ENCODE measurements around the gene SLC35F1. TPM values are rescaled to one million over a fixed set of nuclear protein-coding genes. Genes with fewer than 3 reads are reported as not detected.

The SLC35F1 gene
- total RNA-seq, 2 donors from 2014 or later = 1.1 to 1.3 TPM

DNA sequence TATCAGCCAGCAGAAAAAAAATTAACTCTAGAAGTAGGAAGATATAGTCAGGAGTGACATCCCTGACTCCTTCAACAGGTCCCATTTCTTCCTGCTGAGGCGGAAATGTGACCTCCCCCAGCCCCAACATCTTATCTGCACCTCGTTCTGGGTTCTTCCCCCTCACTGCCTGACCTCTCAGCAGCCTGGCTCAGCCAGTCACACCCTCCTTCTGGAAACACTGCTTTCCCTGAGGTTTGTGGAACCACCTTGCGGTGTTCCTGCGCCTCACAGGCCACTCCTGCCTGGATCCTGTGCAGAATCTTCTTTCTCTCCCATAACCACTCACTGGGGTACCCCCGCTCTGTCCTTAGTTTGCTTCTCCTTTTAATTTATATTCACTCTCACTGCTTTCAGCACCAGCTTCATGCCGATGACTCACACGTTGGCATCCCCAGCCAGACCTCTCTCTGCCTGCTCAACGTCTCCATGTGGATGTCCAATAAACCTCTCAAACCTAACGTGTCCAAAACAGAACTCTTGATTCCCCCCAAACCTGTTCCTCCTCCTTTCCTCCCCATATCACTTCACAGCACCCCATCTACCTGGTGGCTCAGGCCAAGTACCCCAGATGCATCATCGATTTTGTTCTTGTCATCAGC, 418.3 kb downstream of the SLC35F1 start:
- Histone ChIP-seq H3K36me3 (no peaks in the 10 kb centered on the region), H3K4me3 (no peak overlapping the region), H3K4me1 (peaks cover 0 to 17% of the 10 kb centered on the region in 2 donors), H3K27ac (no peak overlapping the region), H3K27me3 (no peaks in the 10 kb centered on the region), H3K9me3 (no peaks in the 10 kb centered on the region)
- TF ChIP-seq, protein P1, sequence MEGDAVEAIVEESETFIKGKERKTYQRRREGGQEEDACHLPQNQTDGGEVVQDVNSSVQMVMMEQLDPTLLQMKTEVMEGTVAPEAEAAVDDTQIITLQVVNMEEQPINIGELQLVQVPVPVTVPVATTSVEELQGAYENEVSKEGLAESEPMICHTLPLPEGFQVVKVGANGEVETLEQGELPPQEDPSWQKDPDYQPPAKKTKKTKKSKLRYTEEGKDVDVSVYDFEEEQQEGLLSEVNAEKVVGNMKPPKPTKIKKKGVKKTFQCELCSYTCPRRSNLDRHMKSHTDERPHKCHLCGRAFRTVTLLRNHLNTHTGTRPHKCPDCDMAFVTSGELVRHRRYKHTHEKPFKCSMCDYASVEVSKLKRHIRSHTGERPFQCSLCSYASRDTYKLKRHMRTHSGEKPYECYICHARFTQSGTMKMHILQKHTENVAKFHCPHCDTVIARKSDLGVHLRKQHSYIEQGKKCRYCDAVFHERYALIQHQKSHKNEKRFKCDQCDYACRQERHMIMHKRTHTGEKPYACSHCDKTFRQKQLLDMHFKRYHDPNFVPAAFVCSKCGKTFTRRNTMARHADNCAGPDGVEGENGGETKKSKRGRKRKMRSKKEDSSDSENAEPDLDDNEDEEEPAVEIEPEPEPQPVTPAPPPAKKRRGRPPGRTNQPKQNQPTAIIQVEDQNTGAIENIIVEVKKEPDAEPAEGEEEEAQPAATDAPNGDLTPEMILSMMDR (IDR thresholded peaks at IDR 0.05) = no peak
- DNase-seq (ENCODE audit: low spot score) = no peak

- H3K27ac ChIP-seq = no peak overlapping the region
- H3K27me3 ChIP-seq = no peaks in the 10 kb centered on the region
- DNase-seq (ENCODE audit: low spot score) = no peak
- no peak overlapping the region for H3K4me3 ChIP-seq
- H3K9me3 ChIP-seq = no peaks in the 10 kb centered on the region
- H3K4me1 ChIP-seq = peaks cover 0 to 6% of the 10 kb centered on the region in 2 donors
- TF ChIP-seq, protein P1 (IDR thresholded peaks at IDR 0.05) = no peak
- H3K36me3 ChIP-seq = no peaks in the 10 kb centered on the region
Observed at GRCh38 chr6:118326712-118327111, 419.6 kb downstream of the SLC35F1 start.

DNA sequence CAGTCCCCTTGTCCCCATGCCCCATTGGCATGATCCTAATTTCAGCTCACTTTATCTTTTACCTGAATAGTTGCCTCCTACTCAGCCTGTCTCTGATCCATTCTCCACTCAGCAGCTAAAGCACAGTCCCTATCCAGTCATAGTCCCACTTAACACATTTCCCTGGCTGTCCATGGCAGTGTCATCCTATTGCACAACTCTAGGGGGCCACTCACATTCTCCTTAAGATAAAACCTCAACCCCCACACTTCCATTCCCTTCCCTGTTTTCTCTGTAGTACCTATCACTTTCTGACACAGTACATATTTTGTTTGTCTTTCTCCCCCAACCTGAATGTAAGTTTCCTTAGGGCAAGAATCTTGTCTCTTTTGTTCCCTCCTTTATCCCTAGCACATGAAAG, 420.2 kb downstream of the SLC35F1 start:
- H3K4me3 ChIP-seq = no peak overlapping the region
- DNase-seq (ENCODE audit: low spot score) = no peak
- no peaks in the 10 kb centered on the region for H3K9me3 ChIP-seq
- no peaks in the 10 kb centered on the region for H3K27me3 ChIP-seq
- peaks cover 0 to 6% of the 10 kb centered on the region in 2 donors for H3K4me1 ChIP-seq
- TF ChIP-seq, protein P1 (IDR thresholded peaks at IDR 0.05) = no peak
- H3K27ac ChIP-seq = no peak overlapping the region
- H3K36me3 ChIP-seq = no peaks in the 10 kb centered on the region

GRCh38 chr6:118333772-118334171, 426.7 kb downstream of the SLC35F1 start:
- H3K4me1 ChIP-seq = no peaks in the 10 kb centered on the region
- H3K27ac ChIP-seq = no peak overlapping the region
- H3K36me3 ChIP-seq = no peaks in the 10 kb centered on the region
- no peaks in the 10 kb centered on the region for H3K27me3 ChIP-seq
- DNase-seq (ENCODE audit: low spot score) = no peak
- no peak overlapping the region for H3K4me3 ChIP-seq
- TF ChIP-seq, protein P1 (IDR thresholded peaks at IDR 0.05) = no peak
- H3K9me3 ChIP-seq = peaks cover 0 to 5% of the 10 kb centered on the region in 2 donors

DNA sequence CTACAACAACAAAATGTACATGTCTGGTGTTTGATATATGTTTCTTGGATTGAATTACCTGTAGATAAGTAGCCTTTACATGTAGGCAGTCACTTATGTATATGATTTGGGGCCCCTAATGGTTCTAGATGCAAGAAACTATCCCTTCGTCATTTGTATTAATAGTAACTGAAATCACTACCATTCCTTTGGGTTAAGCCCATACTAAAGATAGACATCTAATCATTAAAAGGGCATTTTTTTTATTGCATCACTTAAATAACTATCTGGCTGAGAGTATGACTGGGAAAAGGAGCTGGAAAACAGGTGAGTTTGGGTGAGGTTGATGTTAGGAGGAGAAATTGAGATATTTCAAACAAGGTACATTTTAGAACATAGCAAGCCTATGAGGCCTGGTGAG, 427.6 kb downstream of the SLC35F1 start:
- peaks cover 0 to 5% of the 10 kb centered on the region in 2 donors for H3K9me3 ChIP-seq
- H3K4me1 ChIP-seq = no peaks in the 10 kb centered on the region
- TF ChIP-seq, protein P1 (IDR thresholded peaks at IDR 0.05) = no peak
- H3K27me3 ChIP-seq = no peaks in the 10 kb centered on the region
- no peaks in the 10 kb centered on the region for H3K36me3 ChIP-seq
- H3K4me3 ChIP-seq = no peak overlapping the region
- no peak overlapping the region for H3K27ac ChIP-seq
- no peak for DNase-seq (ENCODE audit: low spot score)

- no peak for DNase-seq (ENCODE audit: low spot score)
- Histone ChIP-seq H3K4me3 (no peak overlapping the region), H3K27me3 (no peaks in the 10 kb centered on the region), H3K27ac (no peak overlapping the region), H3K36me3 (no peaks in the 10 kb centered on the region), H3K4me1 (no peaks in the 10 kb centered on the region), H3K9me3 (peaks cover 0 to 5% of the 10 kb centered on the region in 2 donors)
- TF ChIP-seq, protein P1 (IDR thresholded peaks at IDR 0.05) = no peak
Observed at GRCh38 chr6:118335325-118335816, 428.3 kb downstream of the SLC35F1 start.
